NCI-H2171 (cell line): ENCODE results near the gene BABAM2.
"Not testable (repeated sequence)": the region's sequence is repeated elsewhere in the genome, so short reads cannot be mapped to it uniquely, and the experiment has no call there.

Experiments
- DNase-seq: peaks from one replicate; lab custom pipeline; 2025; lab: John Stamatoyannopoulos, UW

Gene BABAM2

DNA sequence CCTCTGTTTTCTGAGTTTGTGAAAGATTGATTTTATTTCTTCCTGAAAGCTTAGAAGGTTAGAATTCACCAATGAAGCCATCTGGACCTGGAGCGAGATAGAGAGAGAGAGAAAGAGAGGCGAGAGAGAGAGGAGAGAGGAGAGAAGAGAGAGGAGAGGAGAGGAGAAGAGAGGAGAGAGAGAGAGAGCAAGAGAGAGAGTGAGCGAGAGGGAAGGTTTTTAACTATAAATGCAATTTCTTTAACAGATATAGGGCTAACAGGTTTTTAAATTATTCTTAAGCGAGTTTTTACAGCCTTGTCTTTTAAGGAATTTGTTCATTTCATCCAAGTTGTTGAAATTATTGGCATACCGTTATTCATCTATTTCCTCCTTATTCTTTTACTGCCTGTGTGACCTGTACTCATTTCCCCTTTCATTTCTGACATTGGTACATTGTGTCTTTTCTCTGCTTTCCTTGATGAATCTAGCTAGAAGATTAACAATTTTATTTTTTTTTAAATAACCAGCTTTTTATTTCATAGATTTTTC is 56.1 kb downstream of the BABAM2 start:
- no peak for DNase-seq

DNA sequence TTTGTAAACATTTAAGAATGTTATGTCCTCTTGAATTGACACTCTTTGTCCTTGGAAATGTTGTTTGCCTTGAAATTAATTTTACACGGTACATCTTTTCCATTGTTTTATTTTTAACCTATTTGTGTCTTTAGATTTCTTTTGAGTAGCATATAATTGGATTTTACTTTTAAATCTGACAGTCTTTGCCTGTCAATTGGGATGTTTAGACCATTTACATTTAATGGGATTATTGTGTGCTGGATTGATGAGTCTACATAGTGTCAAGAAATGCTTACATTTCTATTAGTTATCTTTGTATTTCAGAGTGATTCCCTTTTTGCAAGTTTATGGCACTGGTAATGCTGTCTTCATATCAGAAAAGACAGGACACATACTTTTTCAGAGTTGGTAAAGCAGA is 61.5 kb downstream of the BABAM2 start:
- no peak for DNase-seq

DNA sequence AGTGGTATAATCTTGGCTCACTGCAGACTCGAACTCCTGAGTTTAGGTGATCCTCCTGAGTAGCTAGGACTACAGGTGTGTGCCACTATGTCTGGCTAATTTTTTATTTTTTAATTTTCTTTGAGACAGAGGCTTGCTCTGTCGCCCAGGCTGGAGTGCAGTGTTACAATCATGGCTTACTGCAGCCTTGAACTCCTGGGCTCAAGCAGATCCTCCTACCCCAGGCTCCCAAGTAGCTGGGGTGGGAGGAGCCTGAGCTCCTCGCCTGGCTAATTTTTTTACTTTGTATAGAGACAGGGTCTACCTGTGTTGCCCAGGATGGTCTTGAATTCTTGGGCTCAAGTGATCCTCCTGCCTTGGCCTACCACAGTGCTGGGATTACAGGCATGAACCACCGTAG is 62.5 kb downstream of the BABAM2 start:
- DNase-seq: no peak

DNA sequence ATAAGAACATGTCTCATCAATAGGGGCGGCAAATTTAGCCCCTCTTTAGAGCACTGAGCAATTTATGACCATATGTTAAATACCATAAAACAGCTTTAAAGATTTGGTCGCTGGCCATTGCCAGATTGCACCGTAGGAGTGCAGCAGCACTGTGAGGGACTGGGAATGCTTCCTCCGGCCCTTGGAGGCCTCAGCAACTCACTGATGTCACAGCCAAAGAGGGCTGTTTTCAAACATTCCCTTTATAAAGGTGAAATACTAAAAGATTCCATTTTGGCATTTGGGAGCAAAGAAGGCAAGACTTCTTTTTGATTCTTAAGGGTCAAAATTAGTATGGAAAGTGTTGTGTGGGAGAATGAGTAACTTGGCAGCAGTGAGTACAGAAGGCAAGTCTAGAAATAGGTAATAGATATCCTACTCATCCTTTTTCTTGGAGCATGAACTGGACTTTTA is 63.7 kb downstream of the BABAM2 start:
- DNase-seq: no peak

DNA sequence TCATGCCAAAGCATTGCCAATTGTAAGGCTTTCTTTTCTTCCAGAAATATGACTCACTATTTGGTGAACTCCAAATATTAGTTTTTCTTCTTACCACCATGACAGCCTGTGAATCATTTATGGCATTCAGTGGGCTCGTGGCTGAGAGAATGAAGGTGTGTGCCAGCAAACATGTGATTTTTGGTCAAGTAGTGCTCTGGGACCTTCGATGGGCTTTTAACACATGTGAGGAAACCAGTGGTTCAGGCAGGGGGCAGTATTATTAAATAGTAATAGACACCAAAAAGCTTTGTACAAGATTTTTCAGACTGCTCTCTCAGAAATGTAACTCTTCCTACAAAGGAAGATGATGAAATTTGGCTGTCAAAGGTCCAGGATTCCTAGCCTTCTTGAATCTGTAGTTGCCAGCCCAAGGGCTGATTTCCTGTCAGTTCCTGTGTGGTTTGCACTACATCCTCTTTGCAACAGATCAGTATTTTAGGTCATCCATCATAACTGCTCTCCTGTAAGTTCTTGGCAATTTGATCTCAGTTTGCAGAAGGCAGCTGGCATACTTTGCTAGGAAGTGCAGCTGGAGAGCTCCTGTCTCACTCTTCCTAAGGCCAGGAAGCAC is 64.3 kb downstream of the BABAM2 start:
- DNase-seq: peak; percentile 15

DNA sequence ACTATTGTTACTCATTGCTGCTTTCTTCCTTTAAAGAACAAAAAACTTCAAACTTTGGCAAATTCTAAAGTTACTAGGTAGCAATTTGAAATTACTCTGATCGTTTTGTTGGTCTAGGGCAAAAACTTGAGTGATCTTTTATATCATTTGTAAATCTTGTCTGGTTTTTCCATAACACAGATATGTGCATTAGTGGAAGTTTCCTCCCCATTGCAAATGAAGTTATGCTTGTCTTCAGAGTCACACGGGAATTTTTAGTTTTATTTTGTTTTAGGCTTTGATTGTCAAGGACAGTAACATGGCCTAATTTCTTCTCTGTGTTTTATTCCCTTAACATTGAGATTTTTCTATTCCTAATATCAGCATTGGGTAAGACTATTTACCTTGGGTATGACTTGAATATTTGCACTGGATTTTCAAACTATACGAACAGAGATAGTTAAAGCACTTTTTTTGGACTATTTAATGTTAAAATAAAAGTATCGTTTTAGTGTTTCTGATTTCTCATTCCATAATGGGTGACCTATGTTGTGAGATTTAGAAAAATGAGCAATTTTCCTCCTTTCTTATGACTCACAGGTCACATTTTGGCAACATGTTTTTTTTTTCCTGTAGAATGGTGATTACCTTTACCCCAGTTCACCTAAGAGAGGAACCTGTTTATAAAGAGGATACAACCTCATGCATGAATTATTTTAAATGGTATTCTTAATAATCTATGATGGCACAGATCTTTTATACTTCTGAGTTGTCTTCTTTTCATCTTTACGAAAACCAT is 65.0 kb downstream of the BABAM2 start:
- no peak for DNase-seq

DNA sequence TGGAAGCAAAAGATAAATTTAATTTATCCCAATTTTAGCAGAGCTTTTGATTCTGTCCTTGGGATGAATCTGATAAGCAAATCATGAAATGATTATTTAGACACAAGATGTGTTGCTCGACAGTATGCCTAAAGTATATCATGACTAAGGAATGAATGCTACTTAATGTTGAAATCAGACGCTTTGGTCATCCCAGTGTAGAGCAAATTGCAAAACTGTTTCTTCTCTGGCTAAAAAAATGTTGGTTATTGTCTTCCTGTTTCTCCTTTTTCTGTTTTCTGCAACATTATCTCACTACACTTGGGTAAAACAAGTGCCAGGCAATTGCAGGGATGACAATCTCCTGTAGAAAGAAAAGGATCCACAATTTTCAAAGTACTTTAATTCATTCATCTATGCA is 66.4 kb downstream of the BABAM2 start:
- DNase-seq: no peak

DNA sequence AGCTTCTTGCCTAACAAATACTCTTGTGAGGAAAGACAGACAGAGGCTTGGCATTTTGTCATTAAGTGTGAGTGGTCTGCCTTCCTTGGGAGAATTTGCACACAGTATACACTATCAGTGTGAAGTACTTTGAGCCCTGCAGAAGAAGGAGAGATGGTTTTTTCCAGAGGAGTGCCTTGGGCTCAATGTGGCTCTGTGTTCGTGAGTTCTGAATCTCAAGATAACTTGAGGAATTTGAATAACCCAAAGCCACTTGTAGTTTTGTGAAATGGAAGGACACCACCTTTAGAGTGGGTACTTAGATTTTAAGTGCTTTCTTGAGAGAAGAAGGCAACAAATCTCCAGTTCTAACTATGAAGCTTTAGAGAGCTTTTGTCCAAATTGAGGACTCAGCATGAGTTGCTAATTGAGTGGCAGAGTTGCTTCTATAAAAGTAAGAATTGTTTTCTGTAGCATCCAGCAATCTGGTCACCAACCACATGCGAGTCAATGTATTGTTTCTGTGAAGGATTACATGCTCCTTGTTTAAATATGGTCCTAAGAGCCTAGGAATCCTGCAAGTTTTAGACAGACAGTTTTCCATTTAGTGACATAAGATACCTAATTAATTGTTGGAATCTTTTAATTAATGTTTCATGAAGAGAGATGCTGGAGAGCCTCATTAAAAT is 68.3 kb downstream of the BABAM2 start:
- DNase-seq: no peak

DNA sequence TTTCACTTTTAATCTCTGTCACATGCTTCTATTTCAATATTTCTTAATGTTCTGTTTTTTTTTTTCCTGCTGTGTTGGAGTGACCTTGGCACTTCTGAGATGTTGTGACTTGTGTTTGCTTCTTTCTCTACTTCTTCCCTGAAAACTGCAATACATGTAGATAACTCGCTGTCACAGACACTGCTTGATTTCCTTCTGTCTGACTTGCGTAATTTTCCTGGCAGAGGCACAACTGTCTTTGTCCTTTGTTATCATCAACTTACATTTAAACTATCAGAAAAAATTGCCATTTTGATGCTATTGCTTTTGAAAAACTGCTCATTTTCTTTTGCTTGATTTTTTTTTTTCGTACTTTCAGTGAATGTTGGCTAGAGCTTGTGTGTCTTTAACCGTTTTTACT is 69.0 kb downstream of the BABAM2 start:
- DNase-seq: no peak

DNA sequence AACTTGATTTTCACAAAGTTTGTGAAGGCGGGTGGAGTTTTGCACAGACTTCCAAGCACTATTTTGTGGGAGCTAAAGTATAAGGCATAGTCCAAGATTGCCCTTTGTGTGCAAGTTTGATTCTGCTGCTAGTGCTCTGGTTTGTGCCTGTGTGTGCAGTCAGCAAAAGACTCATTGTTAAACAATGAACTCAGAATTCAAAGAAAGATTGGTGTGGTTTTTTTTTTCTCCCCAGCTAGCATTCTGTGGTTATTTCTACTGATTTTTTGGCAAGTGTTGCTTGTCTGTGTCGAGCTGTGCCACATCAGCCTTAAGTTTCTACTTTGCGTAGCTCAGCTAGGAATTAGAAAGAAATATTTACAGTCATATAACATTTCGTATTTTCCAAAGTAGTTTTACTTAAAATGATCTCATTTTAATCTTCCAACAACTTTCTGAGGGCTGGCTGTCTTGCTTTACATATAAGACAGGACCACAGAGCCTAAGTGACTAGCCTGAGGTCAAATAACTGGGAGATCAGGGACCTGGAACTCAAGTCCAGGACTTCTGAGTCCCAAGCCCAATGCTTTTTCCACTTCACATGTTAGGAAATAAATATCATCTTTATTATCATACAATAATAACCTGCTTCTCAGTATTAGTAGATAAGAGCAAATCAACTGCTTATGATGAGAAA is 69.8 kb downstream of the BABAM2 start:
- no peak for DNase-seq

DNA sequence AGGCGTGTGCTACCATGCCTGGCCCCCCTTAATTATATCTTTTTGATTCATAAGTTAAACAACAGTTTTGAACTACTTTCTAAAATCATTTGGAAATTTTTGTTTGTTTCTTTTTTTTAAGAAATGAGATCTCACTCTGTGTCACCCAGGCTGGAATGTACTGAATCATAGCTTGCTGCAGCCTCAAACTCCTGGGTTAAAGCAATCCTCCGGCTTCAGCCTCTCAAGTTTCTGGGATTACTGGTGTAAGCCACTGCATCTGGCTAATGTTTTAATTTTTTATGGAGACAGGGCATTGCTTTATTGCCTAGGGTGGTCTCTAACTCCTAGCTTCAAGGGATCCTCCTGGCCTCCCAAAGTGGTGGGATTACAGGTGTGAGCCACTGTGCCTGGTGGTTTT is 71.5 kb downstream of the BABAM2 start:
- no peak for DNase-seq

DNA sequence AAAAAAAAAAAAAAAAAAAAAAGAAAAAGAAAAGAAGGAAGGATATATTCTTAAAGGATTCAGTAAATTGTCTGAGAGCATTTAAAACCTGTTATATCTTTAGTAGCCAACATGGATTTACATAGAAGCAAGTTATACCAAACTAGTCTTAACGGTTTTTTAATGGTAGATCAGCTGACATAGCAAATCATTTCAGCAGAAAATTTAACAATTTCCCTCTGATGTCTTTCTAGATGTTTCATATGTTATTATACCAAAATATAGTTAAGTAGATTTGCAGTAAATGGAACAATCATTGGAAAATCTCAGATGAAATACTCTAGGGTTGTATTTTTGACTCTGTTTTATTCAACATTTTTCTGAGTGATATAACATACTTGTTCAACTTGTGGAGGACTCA is 72.9 kb downstream of the BABAM2 start:
- DNase-seq: no peak

DNA sequence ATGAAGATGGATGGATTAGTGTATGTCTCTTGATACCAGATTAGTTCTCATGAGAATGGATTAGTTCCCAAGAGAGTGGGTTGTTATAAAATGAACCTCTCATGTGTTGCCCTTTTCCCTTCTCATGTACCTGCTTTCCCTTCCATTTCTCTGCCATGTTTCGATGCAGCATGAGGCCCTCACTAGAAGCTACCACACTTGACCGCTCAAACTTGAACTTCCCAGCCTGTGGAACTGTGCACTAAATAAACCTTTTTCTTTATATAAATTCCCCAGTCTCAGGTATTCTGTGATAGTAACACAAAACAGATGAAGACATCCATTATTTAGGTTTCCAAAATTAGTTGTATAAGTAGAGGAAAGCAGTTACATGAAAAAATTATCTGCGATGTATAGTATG is 73.5 kb downstream of the BABAM2 start:
- DNase-seq: no peak

DNA sequence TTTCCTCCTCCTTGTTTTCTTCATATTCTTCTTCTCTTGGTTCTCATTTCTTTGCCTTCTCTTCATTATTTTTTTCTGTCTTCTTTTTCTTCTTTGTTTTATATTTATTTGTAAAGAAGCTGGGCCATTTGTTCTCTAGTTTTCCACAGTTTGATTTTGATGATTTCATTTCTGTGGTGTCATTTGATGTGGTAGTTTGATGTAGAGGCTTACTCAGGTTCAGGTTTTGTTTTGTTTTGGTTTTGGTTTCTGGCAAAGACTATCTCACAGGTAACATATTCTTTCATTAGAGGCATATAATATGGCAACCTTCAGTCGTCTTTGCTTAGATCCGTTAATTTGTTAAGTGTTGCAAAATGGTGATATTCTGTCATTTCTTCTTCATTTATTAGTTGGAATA is 75.3 kb downstream of the BABAM2 start:
- DNase-seq: no peak

DNA sequence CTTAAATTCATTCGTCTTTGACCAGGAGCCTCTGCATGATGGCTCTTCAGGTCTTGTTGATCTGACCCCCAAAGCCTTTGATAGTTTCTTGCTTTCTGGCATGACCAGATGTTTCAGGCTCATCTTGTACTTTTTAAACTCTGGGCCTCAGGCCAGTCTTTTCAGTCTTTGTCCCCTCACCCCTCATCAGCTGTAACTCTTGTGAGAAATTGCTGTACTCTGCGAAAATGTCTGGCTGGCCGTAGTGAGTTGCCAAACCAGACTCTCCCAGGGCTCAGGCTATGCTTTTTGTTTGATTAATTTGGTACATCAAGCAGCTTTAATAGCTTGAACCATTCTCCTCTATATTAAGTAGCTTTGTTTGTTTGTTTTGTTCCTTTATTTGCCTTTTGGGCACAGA is 75.9 kb downstream of the BABAM2 start:
- DNase-seq: no peak

DNA sequence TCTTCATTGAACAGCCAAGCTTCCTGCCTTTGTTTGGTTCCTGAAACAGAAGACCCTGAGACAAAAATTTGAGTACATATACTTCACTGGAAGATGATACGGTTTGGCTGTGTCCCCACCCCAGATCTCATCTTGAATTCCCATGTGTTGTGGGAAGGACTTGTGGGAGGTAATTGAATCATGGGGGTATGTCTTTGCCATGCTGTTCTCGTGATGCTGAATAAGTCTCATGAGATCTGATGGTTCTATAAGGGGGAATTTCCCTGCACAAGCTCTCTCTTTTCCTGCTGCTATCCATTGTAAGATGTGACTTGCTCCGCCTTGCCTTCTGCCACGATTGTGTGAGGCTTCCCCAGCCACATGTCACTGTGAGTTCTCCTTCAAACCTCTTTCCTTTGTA is 76.5 kb downstream of the BABAM2 start:
- peak; percentile 15 for DNase-seq

DNA sequence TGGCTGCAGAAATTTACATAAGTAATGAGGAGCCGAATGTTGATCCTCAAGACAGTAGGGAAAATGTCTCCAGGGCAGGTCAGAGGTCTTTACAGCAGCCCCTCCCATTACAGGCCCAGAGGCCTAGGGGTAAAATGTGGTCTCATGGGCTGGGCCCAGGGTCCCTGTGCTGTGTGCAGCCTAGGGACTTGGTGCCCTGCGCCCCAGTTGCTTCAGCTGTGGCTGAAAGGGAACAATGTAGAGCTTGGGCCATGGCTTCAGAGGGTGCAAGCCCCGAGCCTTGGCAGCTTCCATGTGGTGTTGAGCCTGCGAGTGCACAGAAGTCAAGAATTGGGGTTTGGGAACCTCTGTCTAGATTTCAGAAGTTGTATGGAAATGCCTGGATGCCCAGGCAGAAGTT is 77.5 kb downstream of the BABAM2 start:
- not testable (repeated sequence) for DNase-seq

DNA sequence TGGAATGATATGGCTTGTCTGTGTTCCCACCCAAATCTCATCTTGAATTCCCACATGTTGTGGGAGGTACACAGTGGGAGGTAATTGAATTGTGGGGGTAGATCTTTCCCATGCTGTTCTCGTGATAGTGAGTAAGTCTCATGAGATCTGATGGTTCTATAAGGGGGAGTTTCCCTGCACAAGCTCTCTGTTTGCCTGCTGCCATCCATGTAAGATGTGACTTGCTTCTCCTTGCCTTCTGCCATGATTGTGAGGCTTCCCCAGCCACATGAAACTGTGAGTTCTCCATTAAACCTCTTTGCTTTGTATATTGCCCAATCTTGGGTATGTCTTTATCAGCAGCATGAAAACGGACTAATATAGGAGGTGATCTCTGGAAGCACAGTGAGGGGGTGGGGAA is 78.4 kb downstream of the BABAM2 start:
- DNase-seq: not testable (repeated sequence)

DNA sequence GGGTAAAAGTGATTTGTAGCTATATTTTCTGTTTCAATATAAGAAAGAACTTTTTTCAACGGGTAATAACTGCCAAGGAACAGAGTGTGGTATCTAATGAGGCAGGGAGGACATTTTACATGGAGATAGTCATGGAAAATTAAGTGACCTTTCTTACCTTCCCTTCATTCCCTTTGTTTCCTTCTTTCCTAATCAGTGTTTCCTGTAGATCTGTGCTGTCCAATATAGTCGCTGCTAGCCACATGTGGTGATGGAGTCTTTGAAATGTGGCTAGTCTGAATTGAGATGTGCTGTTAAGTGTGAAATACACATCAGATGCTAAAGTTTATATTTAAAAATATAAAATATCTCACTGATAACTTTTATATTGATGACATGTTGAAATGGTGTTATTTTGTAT is 81.8 kb downstream of the BABAM2 start:
- no peak for DNase-seq

DNA sequence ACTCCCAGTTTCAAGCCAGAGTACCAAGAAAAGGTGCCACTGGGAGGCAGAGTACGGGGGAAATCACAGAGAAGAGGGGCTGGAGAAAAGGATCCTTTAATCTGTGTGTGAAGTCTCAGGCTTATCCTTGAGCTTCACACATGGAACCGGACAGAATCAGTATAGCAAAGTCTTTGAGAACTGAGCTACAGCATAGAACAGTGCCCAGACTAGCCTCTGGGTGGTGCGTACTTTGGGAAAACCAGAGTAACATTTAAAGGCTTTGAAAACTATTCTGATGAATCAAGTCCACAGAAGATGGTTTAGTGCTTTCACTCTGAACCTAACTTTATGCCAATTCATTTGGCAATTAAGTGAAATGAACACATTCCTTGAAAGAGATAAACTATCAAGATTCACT is 83.1 kb downstream of the BABAM2 start:
- DNase-seq: no peak

DNA sequence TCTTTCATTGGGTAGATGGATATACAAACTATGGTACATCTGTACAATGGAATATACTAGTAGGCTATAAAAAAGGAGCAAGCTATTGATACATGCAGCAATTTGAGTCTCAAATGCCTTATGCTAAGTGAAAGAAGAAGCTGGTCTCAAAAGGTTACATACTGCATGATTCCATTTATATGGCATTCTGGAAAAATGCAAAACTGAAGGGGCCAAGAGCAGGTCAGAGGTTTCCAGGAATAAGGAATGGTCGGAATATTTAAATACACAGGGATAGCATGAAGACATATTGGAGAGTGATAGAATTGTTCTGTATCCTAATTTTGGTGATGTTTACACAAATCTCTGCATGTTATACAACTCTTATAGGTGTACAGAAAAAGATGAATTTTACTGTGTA is 85.8 kb downstream of the BABAM2 start:
- DNase-seq: no peak

DNA sequence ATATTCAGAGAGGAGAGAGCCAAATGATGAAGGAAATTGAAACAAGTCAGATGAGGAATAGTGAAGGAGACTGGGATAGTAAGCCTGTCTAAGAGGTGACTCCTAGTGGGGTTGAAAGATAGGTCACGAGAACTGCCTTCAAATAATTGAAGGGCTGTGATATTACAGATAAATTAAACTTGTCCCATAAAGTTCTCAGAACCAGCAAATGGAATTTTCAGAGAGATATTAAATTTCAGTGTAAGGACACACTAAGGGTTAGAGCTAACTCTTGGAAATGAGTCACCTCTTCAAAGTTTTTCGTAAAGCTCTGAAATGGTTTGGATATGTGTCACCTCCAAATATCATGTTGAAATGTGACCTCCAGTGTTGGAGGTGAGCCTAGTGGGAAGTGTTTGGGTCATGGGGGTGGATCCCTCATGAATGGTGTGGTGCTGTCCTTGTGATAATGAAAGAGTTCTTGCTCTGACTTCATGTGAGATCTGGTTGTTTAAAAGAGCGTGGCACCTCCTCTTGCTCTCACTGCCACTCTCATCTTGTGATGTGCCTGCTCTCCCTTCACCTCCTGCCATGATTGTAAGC is 87.3 kb downstream of the BABAM2 start:
- DNase-seq: no peak
